ENCODE results near the gene DYNC1I1.

- TF ChIP-seq CTCF (IDR thresholded peaks at IDR 0.05) (no peak), POLR2A (IDR thresholded peaks at IDR 0.05) (no peak)
Observed at GRCh38 chr7:96005271-96005670, 232.9 kb downstream of the DYNC1I1 start.
